ENCODE measurements around the gene ALDH1B1.
"Not testable (repeated sequence)": the region's sequence is repeated elsewhere in the genome, so short reads cannot be mapped to it uniquely, and the experiment has no call there.

The ALDH1B1 gene

DNA sequence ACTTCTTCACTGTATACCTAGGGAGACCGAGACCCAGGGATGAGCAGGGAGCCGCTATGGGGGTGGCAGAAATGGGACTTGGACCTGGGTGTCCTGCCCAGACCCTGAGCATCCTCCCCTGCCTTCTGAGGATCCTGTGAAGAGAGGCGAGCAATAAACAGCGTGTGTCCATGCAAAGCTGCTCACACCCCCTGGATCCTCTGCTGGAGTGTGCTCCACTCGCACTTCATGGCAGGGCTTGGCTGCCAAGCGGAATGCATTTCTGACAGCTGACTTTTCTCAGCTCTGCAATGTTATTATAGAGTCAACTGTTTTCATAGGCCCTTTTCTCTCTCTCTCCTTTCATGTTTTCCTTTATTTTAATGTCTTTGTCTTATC lies 31.0 kb upstream of the ALDH1B1 start:
- DNase-seq (ENCODE audit: low read depth in 2 of 2), result no peak

- no peak for DNase-seq (ENCODE audit: low read depth in 2 of 2)
Measured at GRCh38 chr9:38362852-38363588, 29.5 kb upstream of the ALDH1B1 start.

DNA sequence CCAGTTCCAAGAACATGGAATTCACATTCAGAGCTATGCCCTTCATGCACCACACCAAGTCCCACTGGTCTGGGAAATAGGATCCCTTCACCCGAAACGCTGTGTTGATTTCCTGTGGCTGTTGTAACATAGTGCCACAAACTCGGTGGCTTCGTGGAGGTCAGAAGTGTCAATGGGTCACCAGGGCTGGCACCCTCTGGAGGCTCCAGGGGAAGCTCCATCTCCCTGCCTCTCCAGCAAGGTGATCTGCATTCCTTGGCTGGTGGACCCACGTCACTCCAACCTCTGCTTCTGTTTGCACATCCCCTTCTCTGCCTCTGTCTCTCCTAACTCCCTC lies 28.9 kb upstream of the ALDH1B1 start:
- no peak for DNase-seq (ENCODE audit: low read depth in 2 of 2)

DNA sequence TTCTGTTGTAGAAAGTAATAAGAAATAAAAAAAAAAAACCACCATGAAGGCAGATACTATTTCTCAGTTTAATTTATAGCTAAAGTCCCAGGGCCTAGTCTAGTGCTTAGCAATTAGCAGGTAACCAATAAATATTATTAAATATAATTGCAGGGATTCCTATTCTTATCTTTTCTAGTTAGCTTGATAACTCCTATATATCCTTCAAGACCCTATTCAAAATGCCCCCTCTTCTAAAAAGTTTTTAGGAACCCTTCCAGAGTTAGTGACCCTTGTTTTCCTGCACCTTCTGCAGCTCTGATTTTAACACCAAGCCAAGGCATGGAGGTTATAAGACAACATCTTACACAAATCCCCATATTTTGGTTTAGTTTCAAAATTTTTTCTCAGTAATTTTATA lies 24.6 kb upstream of the ALDH1B1 start:
- DNase-seq (ENCODE audit: low read depth in 2 of 2), result no peak

- no peak for DNase-seq (ENCODE audit: low read depth in 2 of 2)
Measured at GRCh38 chr9:38368731-38369130, 23.8 kb upstream of the ALDH1B1 start.

GRCh38 chr9:38370176-38370575 lies 22.3 kb upstream of the ALDH1B1 start:
- no peak for DNase-seq (ENCODE audit: low read depth in 2 of 2)

- no peak for DNase-seq (ENCODE audit: low read depth in 2 of 2)
Measured at GRCh38 chr9:38371495-38371894, 21.0 kb upstream of the ALDH1B1 start.

GRCh38 chr9:38372762-38373619 lies 19.5 kb upstream of the ALDH1B1 start:
- no peak for DNase-seq (ENCODE audit: low read depth in 2 of 2)

- DNase-seq (ENCODE audit: low read depth in 2 of 2), result no peak
Measured at GRCh38 chr9:38373679-38374078, 18.8 kb upstream of the ALDH1B1 start.

GRCh38 chr9:38374847-38375571 lies 17.5 kb upstream of the ALDH1B1 start:
- DNase-seq (ENCODE audit: low read depth in 2 of 2), result no peak

DNA sequence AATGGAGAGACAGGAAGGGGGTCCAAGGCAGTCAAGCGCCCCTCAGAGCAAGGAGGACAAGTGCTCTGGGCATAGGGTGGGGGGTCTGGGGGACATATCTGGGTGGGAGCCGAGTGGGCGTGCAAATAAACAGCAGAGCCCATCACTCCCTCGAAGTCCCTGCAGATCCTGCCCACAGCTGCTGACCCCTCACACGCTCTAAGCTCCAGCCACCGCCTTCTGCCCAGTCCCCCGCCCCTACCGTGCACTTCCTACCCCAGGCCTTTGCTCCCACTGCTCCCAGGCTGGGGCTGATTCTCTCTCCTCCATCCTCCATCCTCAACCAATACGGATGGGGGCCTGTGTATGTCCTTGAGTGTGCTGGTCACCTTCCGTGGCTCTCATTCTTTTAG lies 16.9 kb upstream of the ALDH1B1 start:
- DNase-seq (ENCODE audit: low read depth in 2 of 2), result no peak

DNA sequence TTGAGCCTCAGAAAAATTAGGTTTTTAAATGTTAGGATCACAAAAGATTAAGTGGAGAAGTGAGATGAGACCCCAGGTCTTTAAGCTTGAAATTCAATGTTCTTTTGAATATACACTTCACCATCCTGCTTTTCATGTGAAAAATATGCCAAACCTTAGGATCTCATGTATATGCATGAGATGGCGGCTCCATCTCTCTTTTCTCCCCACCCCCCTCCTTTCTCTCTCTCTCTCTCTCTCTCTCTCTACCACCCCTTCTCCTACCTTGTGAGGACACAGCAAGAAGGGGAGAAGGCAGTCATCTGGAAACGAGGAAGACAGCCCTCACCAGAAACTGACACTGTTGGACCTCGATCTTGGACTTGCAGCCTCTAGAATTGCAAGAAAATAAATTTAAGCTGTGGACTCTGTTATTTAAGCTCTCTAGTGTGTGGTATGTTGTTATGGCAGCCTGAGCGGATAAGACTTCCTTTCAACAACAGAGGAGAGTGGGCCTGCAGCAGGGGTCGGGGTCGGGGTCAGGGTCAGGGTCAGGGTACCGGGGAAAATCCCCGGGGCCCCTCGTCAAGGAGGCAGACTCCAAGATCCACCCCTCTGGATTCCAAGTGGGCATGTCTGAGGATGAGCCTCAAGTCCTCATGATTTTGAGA lies 16.4 kb upstream of the ALDH1B1 start:
- no peak for DNase-seq (ENCODE audit: low read depth in 2 of 2)

GRCh38 chr9:38377336-38378083 lies 15.0 kb upstream of the ALDH1B1 start:
- DNase-seq (ENCODE audit: low read depth in 2 of 2), result not testable (repeated sequence)

DNA sequence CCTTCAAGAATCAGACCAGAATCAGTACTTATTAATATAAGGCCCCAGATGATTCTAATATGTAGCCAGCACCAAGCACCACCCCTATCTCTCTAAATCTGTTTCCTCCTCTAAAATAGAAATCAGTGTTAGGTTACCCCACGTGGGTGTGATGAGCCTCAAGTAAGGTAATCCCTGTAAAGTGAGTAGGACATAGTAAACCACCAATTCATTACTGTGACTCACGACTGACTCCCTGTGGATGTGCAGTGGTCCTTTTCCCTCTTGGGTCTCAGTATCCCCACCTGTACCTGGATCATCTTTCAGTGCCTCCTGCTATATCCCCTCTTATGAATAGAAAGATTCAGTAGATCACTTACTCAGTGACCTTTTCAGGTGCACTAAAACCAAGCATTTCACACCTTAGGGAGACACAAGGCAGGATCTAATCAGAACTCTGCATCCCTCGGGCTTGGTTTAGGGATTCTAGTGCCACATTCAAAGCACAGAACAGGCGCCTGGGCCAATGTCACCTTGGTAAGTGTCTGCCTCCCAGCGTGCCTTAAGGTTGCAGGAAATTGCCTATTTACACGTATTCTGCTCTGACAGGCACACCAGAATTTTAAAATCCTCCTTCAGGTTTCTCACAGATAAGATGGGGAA lies 12.2 kb upstream of the ALDH1B1 start:
- DNase-seq (ENCODE audit: low read depth in 2 of 2), result no peak

- DNase-seq (ENCODE audit: low read depth in 2 of 2), result no peak
Measured at GRCh38 chr9:38380872-38381534, 11.5 kb upstream of the ALDH1B1 start.

- no peak for DNase-seq (ENCODE audit: low read depth in 2 of 2)
Measured at GRCh38 chr9:38382141-38382540, 10.4 kb upstream of the ALDH1B1 start.

DNA sequence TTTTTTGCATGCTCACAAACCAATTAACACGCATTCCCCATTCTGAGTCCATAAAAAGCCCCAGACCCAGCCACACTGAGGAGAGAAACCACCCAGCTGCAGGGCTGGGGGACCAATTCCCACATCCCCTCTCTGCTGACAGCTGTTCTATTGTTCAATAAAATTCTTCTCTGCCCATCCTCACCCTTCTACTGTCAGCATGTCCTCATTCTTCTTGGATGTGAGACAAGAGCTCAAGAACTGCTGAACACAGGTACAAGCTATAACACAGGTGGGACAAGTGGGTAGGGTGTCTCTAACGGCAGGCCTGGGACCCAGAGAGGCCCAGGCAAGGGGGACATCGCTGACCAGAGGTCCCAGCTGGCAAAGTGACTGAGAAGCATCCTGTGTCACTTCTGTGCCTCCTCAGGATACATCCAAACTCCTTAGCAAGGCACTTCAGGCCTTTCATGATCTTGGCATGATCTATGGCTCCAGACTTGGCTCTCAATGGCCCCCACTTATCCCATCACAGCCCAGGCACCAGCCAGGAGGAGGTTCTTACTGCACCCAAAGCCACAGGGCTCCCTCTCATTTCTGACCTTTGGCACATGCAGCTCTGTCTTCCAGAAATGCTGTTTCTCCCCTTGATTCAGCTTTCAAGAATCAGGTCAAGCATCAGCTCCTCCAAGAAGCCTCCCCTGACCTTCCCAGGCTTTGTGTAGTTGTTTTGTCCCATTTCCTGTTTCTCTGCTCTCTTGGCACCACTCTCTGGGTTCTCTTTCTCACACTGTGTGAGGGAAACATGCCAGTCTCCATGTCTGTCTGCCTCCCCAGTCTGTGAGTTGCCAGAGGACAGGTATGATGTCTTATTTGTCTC lies 7.3 kb upstream of the ALDH1B1 start:
- DNase-seq (ENCODE audit: low read depth in 2 of 2), result no peak

GRCh38 chr9:38385896-38386295 lies 6.6 kb upstream of the ALDH1B1 start:
- DNase-seq (ENCODE audit: low read depth in 2 of 2), result no peak

GRCh38 chr9:38386319-38386895 lies 6.1 kb upstream of the ALDH1B1 start:
- no peak for DNase-seq (ENCODE audit: low read depth in 2 of 2)

All from stimulated activated CD8-positive, alpha-beta memory T cell treated with anti-CD3 and anti-CD28 coated beads, Interleukin-15, amount 100 ng/mL, for 4 hours (primary cell).